ENCODE measurements around the gene ABO. TPM values are rescaled to one million over a fixed set of nuclear protein-coding genes. Genes with fewer than 3 reads are reported as not detected.
"Not testable (repeated sequence)": the region's sequence is repeated elsewhere in the genome, so short reads cannot be mapped to it uniquely, and the experiment has no call there.

ABO gene
- total RNA-seq, 1 donor from 2014 or later: 7.3 TPM

- ATAC-seq: no peak
Measured at GRCh38 chr9:133242241-133242640, 32.8 kb downstream of the ABO start.

GRCh38 chr9:133239533-133240090 lies 35.4 kb downstream of the ABO start:
- ATAC-seq: no peak

DNA sequence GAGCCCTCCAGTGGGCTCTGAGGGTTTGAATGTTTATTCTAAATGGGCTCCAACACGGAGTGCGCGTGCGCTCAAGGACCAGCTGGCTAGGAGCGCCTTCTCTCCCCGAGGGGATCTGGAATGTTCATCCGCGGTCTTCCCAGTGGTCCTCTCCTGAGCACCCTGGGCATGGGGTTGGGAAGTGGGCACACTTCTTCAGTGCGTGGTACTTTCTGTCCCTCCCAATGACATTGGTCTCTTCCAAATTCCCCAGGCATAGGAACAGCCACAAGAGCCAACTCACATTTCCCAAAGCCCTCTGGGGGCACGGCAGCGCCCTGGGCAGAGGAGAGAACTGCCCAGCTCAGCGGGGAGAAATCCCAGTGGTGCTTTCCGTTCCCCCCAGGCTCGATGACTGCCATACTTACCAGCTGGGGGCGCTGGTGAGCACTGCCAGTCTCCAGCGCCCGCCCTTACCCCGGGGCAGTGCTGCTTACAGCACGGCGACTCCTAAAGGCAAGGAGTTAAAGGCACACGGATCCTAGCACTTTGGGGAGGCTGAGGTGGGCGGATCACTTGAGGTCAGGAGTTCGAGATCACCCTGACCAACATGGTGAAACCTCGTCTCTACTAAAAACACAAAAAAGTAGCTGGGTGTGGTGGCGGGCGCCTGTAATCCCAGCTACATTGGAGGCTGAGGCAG lies 36.0 kb downstream of the ABO start:
- peak; percentile 78 for ATAC-seq

DNA sequence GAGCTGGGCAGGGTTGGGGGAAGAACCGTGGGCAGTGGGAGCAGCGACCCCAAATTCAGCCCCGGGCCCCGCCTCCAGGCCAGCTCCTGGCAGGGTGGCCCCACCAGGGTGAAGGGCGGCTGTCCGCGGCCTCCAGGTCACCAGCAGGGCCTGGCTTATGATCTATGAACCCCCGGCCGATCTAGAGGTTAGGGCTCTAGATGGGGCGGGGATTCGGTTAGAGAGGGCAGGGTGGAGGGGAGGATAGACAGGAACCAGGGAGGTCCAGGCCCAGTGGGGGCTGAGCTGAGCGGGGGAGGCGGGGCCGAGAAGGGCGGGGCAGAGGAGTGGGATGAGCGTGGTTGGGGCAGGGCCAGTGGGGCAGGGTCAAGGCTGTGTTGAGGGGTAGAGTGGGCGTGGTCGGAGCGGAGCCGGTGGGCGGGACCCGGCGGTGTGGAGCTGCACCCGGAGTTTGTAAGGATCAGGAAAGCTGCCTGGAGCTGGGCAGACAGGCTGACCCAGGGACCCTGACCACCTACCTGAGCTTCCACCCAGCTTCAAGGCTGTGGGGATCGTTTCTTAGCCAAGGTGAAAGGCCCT lies 36.6 kb downstream of the ABO start:
- ATAC-seq: peak; percentile 68

GRCh38 chr9:133237035-133237731 lies 37.8 kb downstream of the ABO start:
- ATAC-seq: peak; percentile 7

- ATAC-seq: peak; percentile 4
Measured at GRCh38 chr9:133236291-133237034, 38.5 kb downstream of the ABO start.

DNA sequence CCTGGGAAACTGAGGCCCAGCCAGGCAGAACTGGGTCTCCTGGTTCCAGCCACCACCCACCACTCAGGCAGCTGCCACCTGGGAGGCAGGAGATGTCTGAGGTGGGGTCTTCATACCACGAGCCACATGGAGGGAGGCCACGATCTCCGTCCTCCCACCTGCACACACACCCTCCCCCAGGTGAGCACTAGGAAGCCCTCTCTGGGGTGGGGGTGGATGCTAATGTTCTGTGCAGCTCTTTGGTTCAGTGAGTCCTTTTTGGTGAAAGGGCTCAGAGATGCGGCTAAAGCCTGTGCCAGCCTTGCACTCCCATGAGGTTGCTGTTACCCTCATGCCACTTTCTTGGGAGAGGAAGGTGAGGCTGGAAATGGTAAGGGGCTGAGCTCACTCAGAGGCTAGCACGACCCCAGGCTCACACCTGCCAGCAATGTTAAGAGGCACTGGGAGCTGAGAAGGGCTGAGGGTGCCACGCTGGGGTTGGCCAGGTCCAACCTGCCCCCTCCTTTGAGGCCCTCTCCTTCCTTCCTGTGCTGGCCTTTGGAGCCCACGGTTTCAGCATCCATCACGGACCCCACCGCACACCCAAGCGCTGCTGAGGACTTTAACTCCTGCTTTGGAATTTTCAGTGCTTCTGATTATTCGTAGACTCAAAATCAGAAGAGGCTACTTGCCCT lies 39.3 kb downstream of the ABO start:
- ATAC-seq: no peak

DNA sequence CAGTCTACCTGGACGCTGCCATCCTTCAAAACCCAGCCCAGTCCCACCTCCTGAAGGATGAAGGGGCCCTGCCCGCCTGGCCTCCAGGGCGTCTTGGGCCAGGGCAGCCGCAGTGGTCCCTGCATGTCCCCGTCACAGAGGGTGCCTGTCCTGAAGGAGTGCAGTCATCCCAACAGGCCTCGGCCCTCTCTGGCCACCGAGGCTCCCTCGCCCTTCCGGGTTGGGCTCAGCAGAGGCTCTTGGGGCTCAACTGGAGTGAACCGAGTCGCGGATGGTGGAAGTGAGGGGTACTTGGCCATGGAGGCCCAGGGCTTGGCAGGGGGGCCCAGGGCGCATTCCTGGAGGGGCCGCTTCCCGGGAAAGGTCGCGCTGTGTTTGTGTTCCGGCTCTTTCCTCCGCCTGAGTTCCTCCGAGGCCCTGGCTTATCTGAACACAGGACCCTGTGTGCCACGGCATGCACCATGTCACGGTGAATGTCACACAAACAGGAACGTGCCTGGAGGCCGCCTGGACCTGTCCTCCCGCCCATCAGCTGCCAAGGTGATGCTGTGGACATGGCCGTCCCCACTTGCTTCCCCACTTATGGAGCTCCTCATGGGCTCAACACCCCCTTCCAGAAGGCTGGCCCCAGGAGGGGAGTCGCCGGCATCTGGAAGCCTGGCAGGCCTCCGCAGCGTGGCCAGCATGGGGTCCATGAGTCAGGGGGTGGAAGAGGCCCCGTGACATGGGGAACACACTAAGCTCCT lies 40.3 kb downstream of the ABO start:
- ATAC-seq: no peak

GRCh38 chr9:133233681-133234432 lies 41.1 kb downstream of the ABO start:
- no peak for ATAC-seq

DNA sequence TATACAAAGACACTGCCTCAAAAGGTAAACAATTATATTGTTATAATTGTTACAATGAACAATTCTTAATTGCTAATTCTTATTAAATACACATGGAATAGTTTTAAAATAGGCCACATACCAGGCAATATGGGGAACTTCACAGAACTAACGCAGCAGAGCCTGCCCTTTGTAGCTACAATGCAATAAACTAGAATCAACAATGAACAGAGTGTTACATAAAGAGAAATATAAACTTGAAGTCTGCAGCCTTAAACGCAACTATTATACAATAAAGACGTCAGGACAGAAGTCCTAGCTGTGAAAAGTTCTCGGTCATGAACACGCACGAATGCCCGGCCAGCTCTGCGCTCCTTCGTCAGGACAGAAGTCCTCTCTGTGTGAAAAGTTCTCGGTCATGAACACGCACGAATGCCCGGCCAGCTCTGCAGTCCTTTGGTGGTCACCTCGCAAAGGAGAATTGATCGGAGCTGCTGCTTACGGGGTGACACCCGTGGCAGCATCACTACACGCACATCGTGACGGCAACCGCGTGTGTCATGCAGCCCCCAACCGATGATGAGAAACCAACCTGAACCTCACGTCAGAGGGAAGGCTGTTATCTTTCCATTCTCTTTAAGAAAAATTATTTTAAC lies 43.0 kb downstream of the ABO start:
- not testable (repeated sequence) for ATAC-seq

DNA sequence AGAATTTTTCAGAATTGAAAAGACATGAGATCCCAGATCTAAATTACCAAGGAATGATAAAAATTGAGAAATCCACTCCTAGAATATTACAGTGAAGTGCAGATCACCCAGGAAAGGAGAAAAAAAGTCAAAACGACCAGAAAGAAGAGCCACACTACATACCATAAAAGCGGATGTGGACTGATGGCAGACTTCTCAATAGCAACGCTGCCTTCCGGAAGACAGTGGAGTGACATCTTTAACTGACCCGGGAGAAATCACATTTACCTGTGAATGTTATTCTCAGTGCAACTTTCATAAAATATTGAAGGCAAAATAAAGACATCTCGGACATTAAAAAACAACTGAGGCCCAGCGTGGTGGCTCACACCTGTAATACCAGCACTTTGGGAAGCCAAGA lies 44.5 kb downstream of the ABO start:
- not testable (repeated sequence) for ATAC-seq

DNA sequence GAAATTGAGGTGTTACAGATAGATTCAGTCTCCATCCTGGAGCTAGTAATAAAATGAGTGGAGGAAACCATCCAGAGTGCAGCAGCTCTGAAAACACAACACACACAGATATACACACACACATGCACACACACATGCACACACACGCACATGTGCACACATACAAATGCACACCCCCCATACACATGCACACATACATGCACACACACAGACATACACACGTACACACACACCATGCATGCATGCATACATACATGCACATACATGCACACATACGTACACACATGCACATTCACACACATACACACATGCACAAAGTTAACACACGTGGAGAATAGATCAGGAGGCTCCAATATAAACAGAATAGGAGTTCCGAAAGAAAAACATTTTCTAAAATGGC lies 44.9 kb downstream of the ABO start:
- ATAC-seq: no peak

DNA sequence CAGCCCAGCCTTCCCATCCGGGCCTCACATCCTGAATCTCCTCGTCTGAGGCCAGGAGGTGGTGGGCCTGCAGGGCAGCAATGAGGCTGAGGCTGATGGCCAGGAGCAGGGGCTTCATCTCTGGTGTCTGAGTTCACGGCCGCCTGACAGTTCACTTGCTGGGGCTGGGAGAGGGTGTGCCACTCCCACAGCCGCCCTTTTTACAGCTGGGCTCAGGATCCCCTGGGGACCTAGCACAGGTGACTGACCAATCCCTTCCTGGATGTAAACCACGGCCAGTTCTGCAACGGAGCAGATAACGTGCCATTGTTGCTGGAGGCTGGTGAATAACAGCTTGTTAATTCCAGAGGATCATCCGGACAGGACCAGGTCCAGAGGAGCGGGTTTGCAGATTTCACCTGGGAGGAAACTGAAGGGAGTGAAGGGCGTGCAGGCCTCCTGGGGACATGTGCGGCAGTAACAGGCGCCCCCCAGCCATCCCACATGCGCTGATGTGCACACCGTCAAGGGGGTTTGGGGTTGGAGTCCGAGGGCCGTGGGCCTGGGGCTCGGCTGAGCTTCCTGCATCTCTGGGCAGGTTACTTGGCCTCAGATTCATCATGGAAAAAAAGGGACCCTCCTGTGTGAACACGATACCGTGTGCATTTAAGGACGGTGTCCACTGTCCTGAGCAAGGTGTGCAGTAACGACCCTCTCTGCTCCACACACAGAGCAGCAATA lies 46.4 kb downstream of the ABO start:
- ATAC-seq: not testable (repeated sequence)

- ATAC-seq: not testable (repeated sequence)
Measured at GRCh38 chr9:133227996-133228395, 47.0 kb downstream of the ABO start.

- no peak for ATAC-seq
Measured at GRCh38 chr9:133227242-133227860, 47.6 kb downstream of the ABO start.

GRCh38 chr9:133226219-133227171 lies 48.5 kb downstream of the ABO start:
- ATAC-seq: no peak

DNA sequence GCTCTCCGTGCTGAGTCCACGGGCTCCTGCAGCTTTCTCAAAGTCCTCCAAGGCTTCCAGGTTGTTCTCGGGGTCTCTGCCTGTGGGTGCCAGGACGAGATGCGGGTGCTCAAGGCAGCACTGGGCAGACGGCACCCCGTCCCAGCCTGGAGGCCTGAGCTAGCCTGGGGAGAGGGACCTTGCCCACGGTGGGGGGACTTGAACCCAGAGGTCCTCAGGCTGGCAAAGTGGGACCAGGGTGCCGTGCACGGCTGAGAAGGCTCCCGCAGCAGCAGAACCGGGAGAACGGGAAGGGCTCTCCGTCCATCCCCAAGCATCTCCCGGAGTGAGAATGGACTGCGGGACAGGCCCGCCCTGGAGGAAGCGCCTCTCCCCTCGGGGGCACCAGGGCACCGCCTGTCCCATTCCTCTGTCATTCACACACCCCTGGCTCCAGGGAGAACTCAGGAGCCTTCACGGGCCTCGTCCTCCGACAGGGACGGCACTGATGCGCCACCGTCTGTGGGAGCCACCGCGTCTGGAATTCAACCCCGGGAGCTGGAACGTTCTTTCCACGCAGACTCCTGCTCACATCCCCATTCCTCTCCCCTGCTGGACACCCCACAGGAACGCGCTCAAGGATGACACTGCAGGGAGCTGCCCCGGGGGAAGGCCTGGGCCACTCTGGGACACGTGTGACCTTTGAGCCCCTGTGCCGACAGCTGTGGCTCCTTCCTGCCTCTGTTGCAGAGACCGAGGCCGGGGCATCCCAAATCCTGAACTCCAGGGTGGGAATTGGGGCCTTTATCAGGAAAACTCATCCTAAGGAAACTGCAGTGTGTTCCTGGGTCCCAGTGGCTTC lies 49.6 kb downstream of the ABO start:
- ATAC-seq: no peak
